Coronary artery (tissue), 2 donors: ENCODE measurements around the gene GNG4.

Experiments
- DNase-seq: peaks from one replicate; pipeline ENCODE4 v3.0.0-alpha.2; 2017; ENCODE audit warnings: low spot score
- H3K27ac ChIP-seq, 2 donors: fragments of 200-600 bp; sonication (generic); one replicate each; pipeline ENCODE4 v1.5.1; 2016 to 2019
- H3K4me3 ChIP-seq: fragments of 200-600 bp; sonication (generic); 2 replicates; pipeline ENCODE4 v1.5.1; 2016; ENCODE audit warnings: mild to moderate bottlenecking, moderate library complexity
- TF ChIP-seq, protein P1 (sequence below): fragments of 200-600 bp; sonication (generic); IDR thresholded peaks from one replicate; pipeline ENCODE4 v1.5.1; 2019; ENCODE audit warnings: antibody characterized with exemption

GNG4 gene

GRCh38 chr1:235679005-235679404 is 29.4 kb upstream of the GNG4 start:
- DNase-seq = no peak
- no peak overlapping the region for H3K4me3 ChIP-seq
- no peak overlapping the region for H3K27ac ChIP-seq
- TF ChIP-seq, protein P1, sequence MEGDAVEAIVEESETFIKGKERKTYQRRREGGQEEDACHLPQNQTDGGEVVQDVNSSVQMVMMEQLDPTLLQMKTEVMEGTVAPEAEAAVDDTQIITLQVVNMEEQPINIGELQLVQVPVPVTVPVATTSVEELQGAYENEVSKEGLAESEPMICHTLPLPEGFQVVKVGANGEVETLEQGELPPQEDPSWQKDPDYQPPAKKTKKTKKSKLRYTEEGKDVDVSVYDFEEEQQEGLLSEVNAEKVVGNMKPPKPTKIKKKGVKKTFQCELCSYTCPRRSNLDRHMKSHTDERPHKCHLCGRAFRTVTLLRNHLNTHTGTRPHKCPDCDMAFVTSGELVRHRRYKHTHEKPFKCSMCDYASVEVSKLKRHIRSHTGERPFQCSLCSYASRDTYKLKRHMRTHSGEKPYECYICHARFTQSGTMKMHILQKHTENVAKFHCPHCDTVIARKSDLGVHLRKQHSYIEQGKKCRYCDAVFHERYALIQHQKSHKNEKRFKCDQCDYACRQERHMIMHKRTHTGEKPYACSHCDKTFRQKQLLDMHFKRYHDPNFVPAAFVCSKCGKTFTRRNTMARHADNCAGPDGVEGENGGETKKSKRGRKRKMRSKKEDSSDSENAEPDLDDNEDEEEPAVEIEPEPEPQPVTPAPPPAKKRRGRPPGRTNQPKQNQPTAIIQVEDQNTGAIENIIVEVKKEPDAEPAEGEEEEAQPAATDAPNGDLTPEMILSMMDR = no peak

DNA sequence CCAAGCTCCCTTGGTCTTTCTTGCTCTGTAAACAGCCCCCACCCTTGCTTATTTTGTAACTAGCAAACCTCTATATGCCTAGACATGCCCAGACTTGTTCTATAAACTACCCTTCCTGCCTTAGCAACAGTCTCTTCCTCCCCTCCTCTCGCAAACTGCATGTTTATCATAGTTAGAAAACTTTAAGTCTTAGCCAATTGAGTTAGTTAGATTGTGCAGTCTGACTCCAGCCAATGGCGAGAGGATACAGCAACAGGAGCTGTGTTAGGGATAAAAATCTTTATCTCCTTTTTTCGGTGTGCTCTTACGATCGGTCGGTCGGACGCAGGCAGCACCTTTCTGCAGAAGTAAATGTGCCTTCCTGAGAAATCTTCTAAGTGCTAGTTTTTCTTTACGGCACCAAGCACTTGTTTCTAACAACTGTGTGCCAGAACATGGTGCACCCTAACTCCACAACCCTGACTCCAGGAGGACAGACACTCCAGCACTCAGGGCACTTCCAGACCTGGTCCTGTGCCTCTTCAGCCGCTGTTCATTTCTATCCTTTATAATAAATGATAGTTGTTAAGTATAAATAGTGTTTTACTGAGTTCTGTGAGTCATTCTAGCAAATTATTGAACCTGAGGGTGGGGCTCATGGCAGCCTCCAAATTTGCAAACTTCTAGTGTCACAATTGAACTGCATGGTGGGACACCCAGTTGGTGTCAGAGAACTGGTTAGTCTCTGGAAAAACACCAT is 25.7 kb upstream of the GNG4 start:
- Histone ChIP-seq H3K27ac (no peak overlapping the region), H3K4me3 (no peak overlapping the region)
- TF ChIP-seq, protein P1 = no peak
- no peak for DNase-seq

- TF ChIP-seq, protein P1 = no peak
- no peak overlapping the region for H3K4me3 ChIP-seq
- no peak for DNase-seq
- no peak overlapping the region for H3K27ac ChIP-seq
Observed at GRCh38 chr1:235673981-235674380, 24.4 kb upstream of the GNG4 start.

DNA sequence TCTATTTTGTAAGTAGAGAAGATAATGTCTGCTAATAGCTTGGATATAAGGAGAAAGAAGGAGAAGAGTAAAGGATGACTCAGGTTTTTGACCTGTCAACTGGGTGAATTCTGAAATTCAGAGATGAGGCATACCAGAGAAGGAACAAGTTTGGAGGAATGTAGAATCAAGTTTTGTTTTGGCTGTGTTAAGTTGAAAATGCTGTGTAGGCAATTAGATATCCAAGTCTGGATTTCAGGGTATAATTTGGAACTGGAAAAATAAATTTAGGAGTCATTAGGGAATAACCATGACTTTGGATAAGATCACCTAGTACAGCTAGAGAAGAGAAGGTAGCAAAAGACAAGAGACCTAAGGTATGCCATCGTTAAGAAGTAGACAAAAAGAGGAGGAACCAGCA is 22.4 kb upstream of the GNG4 start:
- H3K4me3 ChIP-seq = no peak overlapping the region
- DNase-seq = no peak
- H3K27ac ChIP-seq = no peak overlapping the region
- TF ChIP-seq, protein P1 = no peak

- TF ChIP-seq, protein P1 = no peak
- no peak for DNase-seq
- no peak overlapping the region for H3K4me3 ChIP-seq
- H3K27ac ChIP-seq = no peak overlapping the region
Observed at GRCh38 chr1:235670157-235670776, 20.7 kb upstream of the GNG4 start.

- H3K27ac ChIP-seq = no peak overlapping the region
- DNase-seq = no peak
- no peak overlapping the region for H3K4me3 ChIP-seq
- TF ChIP-seq, protein P1 = no peak
Observed at GRCh38 chr1:235669277-235669676, 19.7 kb upstream of the GNG4 start.

DNA sequence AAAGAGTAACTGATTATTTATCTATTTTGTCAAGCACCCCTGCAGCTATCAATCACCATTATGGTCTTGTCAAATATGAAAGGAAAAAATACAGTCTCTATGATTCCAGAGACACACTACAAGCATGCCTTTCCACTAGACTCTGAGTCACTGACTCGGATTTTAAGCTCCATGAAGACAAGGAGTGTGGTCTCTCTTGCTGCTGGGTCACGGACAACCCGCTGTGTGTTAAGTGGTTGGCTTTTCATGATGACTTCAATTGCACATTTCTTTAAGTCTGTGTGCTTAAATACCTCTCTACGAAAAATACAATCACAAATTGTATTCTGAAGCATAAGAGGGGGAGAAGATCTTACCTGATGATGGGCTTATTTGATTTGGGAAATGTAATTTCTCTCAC is 14.0 kb upstream of the GNG4 start:
- TF ChIP-seq, protein P1 = no peak
- DNase-seq = no peak
- H3K4me3 ChIP-seq = no peak overlapping the region
- H3K27ac ChIP-seq = no peak overlapping the region
